ENCODE results near the gene SFXN1.
A peak's percentile ranks its signal among the peaks of the same experiment; 100 is the strongest.
"Not testable (repeated sequence)": the region's sequence is repeated elsewhere in the genome, so short reads cannot be mapped to it uniquely, and the experiment has no call there.

Gene SFXN1

DNA sequence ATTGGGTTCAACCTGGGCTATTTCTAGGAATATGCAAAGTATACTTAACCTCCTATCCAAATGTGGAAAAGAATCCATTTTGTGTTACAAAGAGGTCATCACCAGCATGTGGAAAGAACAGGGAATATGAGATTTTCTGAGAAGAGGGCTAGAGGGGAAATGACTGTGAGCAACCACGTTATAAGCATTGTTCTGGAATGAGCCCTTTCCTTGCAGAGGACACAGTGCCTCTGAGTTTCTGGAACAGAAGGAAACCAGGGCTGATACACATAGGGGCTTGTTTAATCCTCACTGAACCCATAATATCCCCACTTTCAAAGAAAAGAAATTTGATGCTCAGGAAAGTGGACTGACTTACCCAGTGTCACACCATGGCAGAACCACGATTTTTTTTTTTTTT is 53.0 kb downstream of the SFXN1 start:
- no peak for DNase-seq (ENCODE audit: low spot score)
- in situ Hi-C loops (cut with MboI; ENCODE audit: low pct_unique_long_range_greater_than_20kb, low sequenced_read_pairs, unreplicated experiment): no loop called here
- TF ChIP-seq, protein P1, sequence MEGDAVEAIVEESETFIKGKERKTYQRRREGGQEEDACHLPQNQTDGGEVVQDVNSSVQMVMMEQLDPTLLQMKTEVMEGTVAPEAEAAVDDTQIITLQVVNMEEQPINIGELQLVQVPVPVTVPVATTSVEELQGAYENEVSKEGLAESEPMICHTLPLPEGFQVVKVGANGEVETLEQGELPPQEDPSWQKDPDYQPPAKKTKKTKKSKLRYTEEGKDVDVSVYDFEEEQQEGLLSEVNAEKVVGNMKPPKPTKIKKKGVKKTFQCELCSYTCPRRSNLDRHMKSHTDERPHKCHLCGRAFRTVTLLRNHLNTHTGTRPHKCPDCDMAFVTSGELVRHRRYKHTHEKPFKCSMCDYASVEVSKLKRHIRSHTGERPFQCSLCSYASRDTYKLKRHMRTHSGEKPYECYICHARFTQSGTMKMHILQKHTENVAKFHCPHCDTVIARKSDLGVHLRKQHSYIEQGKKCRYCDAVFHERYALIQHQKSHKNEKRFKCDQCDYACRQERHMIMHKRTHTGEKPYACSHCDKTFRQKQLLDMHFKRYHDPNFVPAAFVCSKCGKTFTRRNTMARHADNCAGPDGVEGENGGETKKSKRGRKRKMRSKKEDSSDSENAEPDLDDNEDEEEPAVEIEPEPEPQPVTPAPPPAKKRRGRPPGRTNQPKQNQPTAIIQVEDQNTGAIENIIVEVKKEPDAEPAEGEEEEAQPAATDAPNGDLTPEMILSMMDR (IDR thresholded peaks at IDR 0.05; ENCODE audit: extremely low read depth, insufficient read depth, missing control alignments): no peak

DNA sequence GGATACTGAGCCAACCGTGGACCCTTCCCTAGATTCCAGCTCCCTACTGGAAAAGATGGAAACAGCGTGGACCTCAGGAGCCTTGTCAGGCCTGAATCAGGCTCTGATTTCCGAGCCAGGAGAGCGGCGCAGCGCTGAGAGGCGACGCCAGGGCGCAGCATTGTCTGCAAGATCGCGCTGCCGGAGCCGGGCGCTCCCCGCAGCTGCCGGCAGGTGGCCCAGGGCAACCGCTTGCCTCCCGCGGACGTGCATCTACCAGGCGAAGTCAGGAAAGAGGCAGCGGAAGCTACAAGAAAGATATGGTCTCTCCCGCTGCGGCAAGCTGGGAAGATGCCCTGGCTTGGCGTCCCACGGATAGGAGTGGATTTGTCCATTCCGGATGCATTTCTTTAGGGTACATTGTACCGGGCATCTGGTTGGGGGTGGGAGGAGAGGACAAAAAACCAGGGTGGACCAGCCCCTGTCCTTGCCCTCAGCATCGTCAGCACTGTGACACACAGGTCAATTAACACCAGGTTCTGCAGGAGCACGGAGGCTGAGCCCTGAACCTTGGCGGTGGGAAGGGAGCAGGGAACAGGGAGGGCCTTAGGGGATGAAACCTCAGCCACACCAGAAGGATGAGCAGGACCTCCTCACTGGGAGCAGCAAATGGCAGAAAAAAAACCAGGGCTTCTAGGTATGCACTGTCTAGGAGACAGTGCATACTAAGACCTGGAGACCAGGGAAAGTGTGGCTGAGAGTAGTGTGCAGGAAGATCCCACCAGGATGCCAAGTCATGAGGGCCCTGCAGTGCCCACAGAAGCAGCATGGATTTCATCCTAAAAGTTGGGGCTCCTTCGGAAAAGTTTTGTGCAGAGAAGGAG is 55.9 kb downstream of the SFXN1 start:
- TF ChIP-seq, protein P1 (IDR thresholded peaks at IDR 0.05; ENCODE audit: extremely low read depth, insufficient read depth, missing control alignments): peak; percentile 99
- DNase-seq (ENCODE audit: low spot score): peak; percentile 80
- in situ Hi-C loops (cut with MboI; ENCODE audit: low pct_unique_long_range_greater_than_20kb, low sequenced_read_pairs, unreplicated experiment): no loop called here

DNA sequence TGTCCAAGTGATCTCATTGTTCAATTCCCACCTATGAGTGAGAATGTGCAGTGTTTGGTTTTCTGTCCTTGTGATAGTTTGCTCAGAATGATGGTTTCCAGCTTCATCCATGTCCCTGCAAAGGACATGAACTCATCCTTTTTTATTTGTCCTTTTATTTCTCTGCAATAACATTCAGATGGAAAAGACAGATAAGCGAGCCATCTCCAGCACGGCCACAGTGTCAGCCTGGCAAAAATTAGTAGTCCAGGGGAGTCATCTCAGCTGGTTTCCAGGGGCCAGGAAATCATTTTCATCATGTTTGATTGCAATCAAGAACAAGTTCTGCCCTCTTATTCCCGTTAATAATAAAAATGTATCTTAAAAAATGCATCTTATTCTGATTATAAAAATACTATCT is 57.0 kb downstream of the SFXN1 start:
- in situ Hi-C loops (cut with MboI; ENCODE audit: low pct_unique_long_range_greater_than_20kb, low sequenced_read_pairs, unreplicated experiment); DNase-seq (ENCODE audit: low spot score): not testable (repeated sequence)

DNA sequence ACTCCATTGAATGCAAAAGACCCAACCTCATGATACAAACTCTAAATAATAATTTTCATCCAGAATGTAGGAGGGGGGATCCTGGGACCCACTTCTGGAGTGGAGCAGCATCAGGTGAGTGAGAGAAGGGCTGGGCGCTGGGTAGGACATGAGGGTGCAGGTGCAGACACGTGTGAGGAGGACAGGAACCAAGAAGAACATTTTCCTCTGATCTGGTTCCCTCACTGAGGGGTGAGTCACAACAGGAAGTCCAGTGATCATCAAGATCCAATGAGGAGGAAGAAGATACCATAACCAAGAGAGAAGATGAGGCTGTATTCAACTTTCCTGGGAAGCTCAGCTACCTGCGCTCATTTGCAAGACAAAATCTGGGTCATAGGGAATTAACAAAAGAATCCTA is 57.4 kb downstream of the SFXN1 start:
- TF ChIP-seq, protein P1 (IDR thresholded peaks at IDR 0.05; ENCODE audit: extremely low read depth, insufficient read depth, missing control alignments): no peak
- no peak for DNase-seq (ENCODE audit: low spot score)
- in situ Hi-C loops (cut with MboI; ENCODE audit: low pct_unique_long_range_greater_than_20kb, low sequenced_read_pairs, unreplicated experiment): no loop called here

DNA sequence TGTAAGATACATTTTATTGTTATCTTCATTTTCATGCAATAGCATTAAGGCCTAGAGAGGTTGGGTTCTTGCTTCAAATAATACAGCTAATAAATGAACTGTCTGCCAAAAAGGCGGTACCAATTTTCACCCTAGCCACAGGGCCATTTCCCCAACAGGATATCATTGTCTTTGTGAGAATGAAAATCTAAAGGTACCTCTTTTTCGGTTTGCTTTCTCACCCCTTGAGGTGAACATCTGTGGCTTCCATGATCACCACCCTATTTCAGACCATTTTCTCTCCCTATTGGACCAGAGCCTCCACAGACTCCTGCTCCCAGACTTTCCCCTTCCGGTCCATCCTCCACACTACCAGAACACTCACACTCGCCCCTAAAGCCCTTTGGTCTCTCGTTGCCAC is 60.2 kb downstream of the SFXN1 start:
- in situ Hi-C loops (cut with MboI; ENCODE audit: low pct_unique_long_range_greater_than_20kb, low sequenced_read_pairs, unreplicated experiment): no loop called here
- TF ChIP-seq, protein P1 (IDR thresholded peaks at IDR 0.05; ENCODE audit: extremely low read depth, insufficient read depth, missing control alignments): no peak
- no peak for DNase-seq (ENCODE audit: low spot score)

DNA sequence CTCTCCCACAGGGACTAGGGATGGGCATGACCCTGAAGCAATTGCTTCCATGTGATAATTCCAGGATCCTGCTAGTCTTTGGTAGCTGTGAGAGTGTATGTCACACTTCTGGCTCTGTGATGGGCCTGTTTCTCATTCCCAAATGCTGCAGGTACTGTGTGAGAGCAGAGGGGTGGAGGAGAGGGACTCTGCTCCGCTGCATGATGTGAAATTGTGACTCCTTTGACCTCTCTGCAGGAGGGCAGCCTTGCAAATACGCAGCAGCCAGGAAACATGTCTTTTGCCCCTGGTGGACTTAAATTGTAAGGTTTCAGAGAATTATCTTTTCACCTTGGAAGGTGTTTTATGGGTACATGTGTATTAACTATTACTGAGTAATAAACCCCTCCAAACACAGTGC is 61.6 kb downstream of the SFXN1 start:
- no peak for DNase-seq (ENCODE audit: low spot score)
- TF ChIP-seq, protein P1 (IDR thresholded peaks at IDR 0.05; ENCODE audit: extremely low read depth, insufficient read depth, missing control alignments): no peak
- in situ Hi-C loops (cut with MboI; ENCODE audit: low pct_unique_long_range_greater_than_20kb, low sequenced_read_pairs, unreplicated experiment): no loop called here

DNA sequence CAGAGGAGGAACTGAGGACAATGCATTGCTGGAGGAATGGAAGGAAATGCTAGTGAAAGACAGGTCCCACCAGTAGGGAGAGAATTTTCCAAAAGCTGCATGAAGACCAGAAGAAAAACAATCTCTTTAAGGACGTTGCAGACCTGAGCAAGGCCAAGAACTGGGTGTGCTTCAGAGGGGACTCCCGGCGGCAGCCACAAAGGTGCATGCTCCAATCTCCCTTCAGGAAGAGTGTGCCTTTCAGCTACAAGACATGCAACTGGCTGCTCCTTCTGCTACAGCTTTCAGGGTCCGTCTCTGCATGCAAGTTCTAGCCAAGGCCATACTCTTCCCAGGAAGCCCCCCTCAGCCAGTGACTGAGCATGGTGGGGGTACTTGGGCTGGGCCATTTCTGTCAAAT is 62.9 kb downstream of the SFXN1 start:
- in situ Hi-C loops (cut with MboI; ENCODE audit: low pct_unique_long_range_greater_than_20kb, low sequenced_read_pairs, unreplicated experiment): no loop called here
- no peak for DNase-seq (ENCODE audit: low spot score)
- TF ChIP-seq, protein P1 (IDR thresholded peaks at IDR 0.05; ENCODE audit: extremely low read depth, insufficient read depth, missing control alignments): no peak
